ENCODE data around the gene SNORC. TPM values are rescaled to one million over a fixed set of nuclear protein-coding genes. Genes with fewer than 3 reads are reported as not detected.
A peak's percentile ranks its signal among the peaks of the same experiment; 100 is the strongest.

SNORC gene
- polyA plus RNA-seq, 1 donor from 2014 or later: 0.68 TPM

- H3F3A ChIP-seq (ENCODE audit: insufficient read depth, low read length, poor library complexity, severe bottlenecking): no peaks in the 10 kb centered on the region
- H3K79me2 ChIP-seq (replicated peaks; ENCODE audit: insufficient read depth, low read length): no peaks in the 10 kb centered on the region
- peaks cover 10% of the 10 kb centered on the region for H3K36me3 ChIP-seq (ENCODE audit: insufficient read depth, low read length)
- no peaks in the 10 kb centered on the region for H4K20me1 ChIP-seq (ENCODE audit: insufficient read depth)
- H3K27me3 ChIP-seq (ENCODE audit: insufficient read depth, low read depth, low read length): no peaks in the 10 kb centered on the region
- H3K27ac ChIP-seq (ENCODE audit: low read length): no peak overlapping the region
- H3K4me3 ChIP-seq (ENCODE audit: low read length): no peak overlapping the region
- no peak overlapping the region for H2AFZ ChIP-seq (ENCODE audit: low read depth, low read length)
- H3K9me3 ChIP-seq (ENCODE audit: low read length): no peaks in the 10 kb centered on the region
- TF ChIP-seq EP300 (conservative IDR thresholded peaks at IDR 0.05; ENCODE audit: poor library complexity, severe bottlenecking) (no peak), TAF1 (IDR thresholded peaks at IDR 0.05; ENCODE audit: low read depth) (no peak), MXI1 (conservative IDR thresholded peaks at IDR 0.05; ENCODE audit: poor library complexity, severe bottlenecking) (no peak), EZH2 (IDR thresholded peaks at IDR 0.05; ENCODE audit: borderline replicate concordance, insufficient read depth, low read length, poor library complexity, severe bottlenecking) (no peak), CTCF (IDR thresholded peaks at IDR 0.05; ENCODE audit: poor library complexity, severe bottlenecking) (no peak)
- H3K9me2 ChIP-seq (ENCODE audit: insufficient read depth, low read length): no peaks in the 10 kb centered on the region
- no peak overlapping the region for H3K4me2 ChIP-seq (ENCODE audit: low read length)
- H3K9ac ChIP-seq (ENCODE audit: low read length): no peak overlapping the region
Measured at GRCh38 chr2:232839411-232840079, 30.5 kb upstream of the SNORC start.

DNA sequence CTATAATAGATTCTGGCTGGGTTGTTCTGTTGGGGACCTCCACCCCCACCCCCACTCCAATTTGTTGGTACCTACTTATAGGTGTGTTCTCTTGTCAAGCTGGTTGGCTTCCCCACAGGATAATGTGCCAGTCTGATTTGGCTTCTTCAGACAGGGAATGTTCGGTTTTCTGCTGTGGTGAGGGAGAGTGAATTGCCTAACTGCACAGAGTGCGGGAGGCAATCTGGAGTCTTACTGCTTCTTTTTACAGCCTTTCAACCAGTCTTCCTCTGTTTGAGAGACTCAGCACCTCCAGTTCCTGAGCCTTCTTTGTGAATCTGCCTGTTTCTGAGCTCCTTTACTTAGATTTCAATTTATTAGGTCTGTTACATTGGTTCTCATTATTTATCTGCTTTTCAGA is 27.4 kb upstream of the SNORC start:
- Histone ChIP-seq H3K9me2 (ENCODE audit: insufficient read depth, low read length) (no peaks in the 10 kb centered on the region), H3K4me2 (ENCODE audit: low read length) (no peak overlapping the region), H3K9ac (ENCODE audit: low read length) (no peak overlapping the region), H3K9me3 (ENCODE audit: low read length) (no peaks in the 10 kb centered on the region), H3K36me3 (ENCODE audit: insufficient read depth, low read length) (peaks cover 16% of the 10 kb centered on the region), H3K27me3 (ENCODE audit: insufficient read depth, low read depth, low read length) (no peaks in the 10 kb centered on the region), H2AFZ (ENCODE audit: low read depth, low read length) (no peak overlapping the region), H3F3A (ENCODE audit: insufficient read depth, low read length, poor library complexity, severe bottlenecking) (no peaks in the 10 kb centered on the region), H3K79me2 (replicated peaks; ENCODE audit: insufficient read depth, low read length) (no peaks in the 10 kb centered on the region), H4K20me1 (ENCODE audit: insufficient read depth) (no peaks in the 10 kb centered on the region), H3K27ac (ENCODE audit: low read length) (no peak overlapping the region), H3K4me3 (ENCODE audit: low read length) (no peak overlapping the region)
- TF ChIP-seq POLR2AphosphoS5 (IDR thresholded peaks at IDR 0.05) (no peak), TAF1 (IDR thresholded peaks at IDR 0.05; ENCODE audit: low read depth) (no peak), EZH2 (IDR thresholded peaks at IDR 0.05; ENCODE audit: borderline replicate concordance, insufficient read depth, low read length, poor library complexity, severe bottlenecking) (no peak)

DNA sequence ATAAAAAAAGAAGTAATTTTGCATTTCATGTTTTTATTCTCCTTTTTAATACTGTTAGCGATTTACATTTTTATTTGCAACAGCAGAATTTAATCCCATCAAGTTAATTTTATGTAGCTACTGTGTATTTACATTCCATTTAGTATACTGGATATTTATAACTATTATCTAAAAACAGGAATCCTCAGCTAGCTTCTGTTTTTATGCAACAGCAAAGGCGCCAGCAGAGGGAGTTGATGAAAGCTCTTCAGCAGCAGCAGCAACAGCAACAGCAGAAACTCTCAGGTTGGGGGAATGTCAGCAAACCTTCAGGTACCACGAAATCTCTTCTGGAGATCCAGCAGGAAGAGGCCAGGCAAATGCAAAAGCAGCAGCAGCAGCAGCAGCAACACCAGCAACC is 26.2 kb upstream of the SNORC start:
- peaks cover 16% of the 10 kb centered on the region for H3K36me3 ChIP-seq (ENCODE audit: insufficient read depth, low read length)
- no peaks in the 10 kb centered on the region for H3K9me3 ChIP-seq (ENCODE audit: low read length)
- no peak overlapping the region for H3K9ac ChIP-seq (ENCODE audit: low read length)
- H3F3A ChIP-seq (ENCODE audit: insufficient read depth, low read length, poor library complexity, severe bottlenecking): no peaks in the 10 kb centered on the region
- no peaks in the 10 kb centered on the region for H4K20me1 ChIP-seq (ENCODE audit: insufficient read depth)
- H3K4me2 ChIP-seq (ENCODE audit: low read length): no peak overlapping the region
- no peaks in the 10 kb centered on the region for H3K27me3 ChIP-seq (ENCODE audit: insufficient read depth, low read depth, low read length)
- TF ChIP-seq RAD21 (conservative IDR thresholded peaks at IDR 0.05): peak; percentile 27
- no peak for TF ChIP-seq POLR2AphosphoS5 (IDR thresholded peaks at IDR 0.05)
- TF ChIP-seq CTCF (IDR thresholded peaks at IDR 0.05; ENCODE audit: poor library complexity, severe bottlenecking): peak; percentile 44
- no peak for TF ChIP-seq TAF1 (IDR thresholded peaks at IDR 0.05; ENCODE audit: low read depth)
- TF ChIP-seq SMC3 (conservative IDR thresholded peaks at IDR 0.05; ENCODE audit: poor library complexity): peak; percentile 54
- H3K27ac ChIP-seq (ENCODE audit: low read length): no peak overlapping the region
- H3K4me3 ChIP-seq (ENCODE audit: low read length): no peak overlapping the region
- H3K79me2 ChIP-seq (replicated peaks; ENCODE audit: insufficient read depth, low read length): no peaks in the 10 kb centered on the region
- H3K9me2 ChIP-seq (ENCODE audit: insufficient read depth, low read length): no peaks in the 10 kb centered on the region
- H2AFZ ChIP-seq (ENCODE audit: low read depth, low read length): no peak overlapping the region

Data from neural cell (in vitro differentiated cells).